Astrocyte of the spinal cord (primary cell): ENCODE measurements around the gene ARID3C.

Source experiments
- DNase-seq: peaks from one replicate; pipeline ENCODE4 v3.0.0; 2011; ENCODE audit warnings: low read depth, low spot score
- H3K4me3 ChIP-seq: 2 replicates; pipeline ENCODE4 v1.5.1; 2011; ENCODE audit warnings: low read depth, mild to moderate bottlenecking, low read length, moderate library complexity
- CTCF ChIP-seq: IDR thresholded peaks from 2 replicates; pipeline ENCODE4 v1.5.1; 2012; ENCODE audit warnings: low read depth, mild to moderate bottlenecking, low read length, inconsistent platforms
- in situ Hi-C: cut with HindIII; loops from 2 replicates; pipeline ENCODE4 v1.10.0; 2017; ENCODE audit warnings: low sequenced_read_pairs

Gene ARID3C

DNA sequence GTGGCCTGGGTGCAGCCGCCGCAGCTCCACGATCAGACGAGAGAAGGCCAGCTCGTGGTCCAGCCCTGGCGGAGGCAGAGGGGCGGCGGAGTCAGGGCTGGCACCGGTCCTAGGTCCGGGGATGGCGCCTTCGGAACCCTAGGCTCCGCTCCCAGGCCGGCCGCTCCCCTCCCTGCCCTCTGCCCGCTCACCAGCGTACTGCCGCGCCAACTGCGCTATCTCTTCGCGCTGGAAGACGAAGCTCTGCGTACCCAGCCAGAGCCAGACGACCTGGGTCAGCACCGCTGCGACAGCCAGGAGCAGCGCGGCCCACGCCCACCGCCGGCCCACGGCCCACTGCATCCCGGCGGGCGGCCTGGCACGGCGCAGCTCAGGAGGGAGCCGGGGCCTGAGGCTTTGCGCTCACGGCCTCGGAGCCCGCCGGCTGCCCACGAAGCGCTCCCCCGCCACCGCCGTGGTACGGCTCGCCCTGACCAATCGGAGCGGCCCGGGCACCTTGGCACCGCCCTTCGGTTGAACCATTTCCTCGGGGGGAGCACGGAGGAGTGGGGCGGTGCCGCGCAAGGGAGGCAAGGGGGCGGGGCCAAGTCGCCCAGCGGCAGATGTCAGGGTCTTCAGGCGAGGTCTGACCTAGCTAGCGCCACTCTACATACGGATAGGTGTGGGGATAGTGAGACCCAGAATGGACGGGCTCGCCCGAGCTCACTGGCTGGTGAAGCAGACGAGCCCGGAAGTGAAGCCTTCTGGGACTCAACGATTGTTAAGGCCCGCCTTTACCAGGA, 8.7 kb upstream of the ARID3C start, which contains the start of gene SIGMAR1:
Gene SIGMAR1 (minus strand): TSS at position 432 of the 782 bp plus-strand sequence. CDS start 90 bp downstream, at position 342.
- in situ Hi-C loops = no loop called here
- peak within 1 kb of the TSS; percentile 72 for H3K4me3 ChIP-seq
- peak; percentile 93 for DNase-seq
- no peak for TF ChIP-seq CTCF

DNA sequence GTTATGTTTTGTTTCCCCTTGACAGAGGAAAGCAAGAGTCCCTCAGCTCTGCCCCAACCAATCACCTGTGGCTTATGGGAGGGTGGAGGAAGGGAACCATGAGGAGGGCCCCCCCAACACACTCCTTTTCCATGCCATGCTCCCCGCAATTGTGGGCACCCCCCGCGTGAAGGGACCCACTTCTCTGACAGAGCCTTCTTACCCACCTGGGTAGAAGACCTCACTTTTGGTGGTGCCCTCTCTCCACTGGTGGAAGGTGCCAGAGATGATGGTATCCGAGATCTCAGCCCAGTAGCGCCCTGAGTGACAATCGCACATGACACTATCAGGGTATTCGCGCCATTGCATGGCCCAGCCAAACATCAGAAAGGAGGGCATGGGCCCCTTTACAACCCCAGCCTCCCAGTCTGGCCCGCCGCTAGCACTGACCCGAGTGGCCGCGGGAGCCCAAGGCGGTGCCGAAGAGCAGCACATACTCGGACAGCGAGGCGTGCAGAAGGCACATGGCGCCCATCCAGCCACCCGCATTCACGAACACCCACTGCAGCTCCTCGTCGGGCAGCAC, 8.0 kb upstream of the ARID3C start:
- no peak for TF ChIP-seq CTCF
- DNase-seq = no peak
- in situ Hi-C loops = no loop called here
- peak overlapping the region; percentile 72 for H3K4me3 ChIP-seq

- no peak for TF ChIP-seq CTCF
- no peak overlapping the region for H3K4me3 ChIP-seq
- in situ Hi-C loops = no loop called here
- DNase-seq = no peak
Measured at GRCh38 chr9:34635556-34635955, 6.7 kb upstream of the ARID3C start.

- no peak for TF ChIP-seq CTCF
- H3K4me3 ChIP-seq = no peak overlapping the region
- no peak for DNase-seq
- in situ Hi-C loops = no loop called here
Measured at GRCh38 chr9:34634551-34635248, 5.8 kb upstream of the ARID3C start.

DNA sequence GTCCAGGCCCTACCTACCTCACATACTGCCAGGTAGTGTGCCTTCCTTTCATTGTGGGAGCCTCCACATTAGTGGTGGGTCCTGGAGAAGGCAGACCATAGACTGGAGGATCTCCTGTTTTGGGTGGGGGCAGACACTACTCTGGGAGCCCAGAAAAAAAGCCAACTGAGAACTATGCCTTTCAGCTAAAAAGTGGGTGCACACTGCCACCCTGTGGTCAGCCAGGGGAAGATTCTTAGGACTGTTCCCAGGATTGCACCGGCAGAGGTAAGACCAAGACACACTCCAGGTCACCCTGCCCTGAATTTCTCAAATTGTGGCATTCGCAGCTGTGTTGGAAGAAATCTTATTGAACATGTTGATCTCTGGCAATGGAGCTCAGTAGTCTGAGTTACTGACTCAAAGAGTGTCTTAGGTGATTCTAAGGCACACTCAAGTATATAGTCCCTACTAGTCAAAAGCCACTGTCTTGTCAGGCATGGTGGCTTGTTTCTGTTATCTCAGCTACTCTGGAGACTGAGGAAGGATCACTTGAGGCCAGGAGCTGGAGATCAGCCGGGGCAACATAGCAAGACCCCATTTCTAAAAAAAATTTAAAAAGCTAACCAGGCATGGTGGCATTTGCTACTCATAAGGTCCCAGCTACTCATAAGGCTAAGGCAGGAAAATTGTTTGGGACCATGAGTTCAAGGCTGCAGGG, 5.1 kb upstream of the ARID3C start:
- in situ Hi-C loops = no loop called here
- peak; percentile 87 for TF ChIP-seq CTCF
- DNase-seq = peak; percentile 55
- H3K4me3 ChIP-seq = no peak overlapping the region

- no peak for DNase-seq
- H3K4me3 ChIP-seq = no peak overlapping the region
- in situ Hi-C loops = no loop called here
- no peak for TF ChIP-seq CTCF
Measured at GRCh38 chr9:34633166-34633565, 4.3 kb upstream of the ARID3C start.
